Measurements from ENCODE around the gene C19orf73.

Gene C19orf73

GRCh38 chr19:49155005-49155819 lies 36.3 kb upstream of the C19orf73 start, which contains the start of gene HRC:
Gene HRC, minus strand, starts transcription at chr19:49155396. Its CDS starts 159 bp downstream, at chr19:49155237.
- ATAC-seq, result no peak
- no peak for TF ChIP-seq ZFP30 (CRISPR knock-in tag; IDR thresholded peaks at IDR 0.05)
- TF ChIP-seq ZNF565 (CRISPR knock-in tag; conservative IDR thresholded peaks at IDR 0.05; ENCODE audit: low read depth), result no peak
- TF ChIP-seq TSHZ2 (CRISPR knock-in tag; IDR thresholded peaks at IDR 0.05), result no peak
- TF ChIP-seq CSRNP3 (CRISPR knock-in tag; IDR thresholded peaks at IDR 0.05), result no peak
- no peak for TF ChIP-seq ESRRG (CRISPR knock-in tag; IDR thresholded peaks at IDR 0.05)
- no peak for TF ChIP-seq SNAI2 (CRISPR knock-in tag; IDR thresholded peaks at IDR 0.05)

GRCh38 chr19:49154279-49154678 lies 35.3 kb upstream of the C19orf73 start:
- TF ChIP-seq TOX (CRISPR knock-in tag; IDR thresholded peaks at IDR 0.05; ENCODE audit: borderline replicate concordance), result no peak
- no peak for TF ChIP-seq GLIS3 (CRISPR knock-in tag; IDR thresholded peaks at IDR 0.05)
- no peak for TF ChIP-seq ZNF565 (CRISPR knock-in tag; conservative IDR thresholded peaks at IDR 0.05; ENCODE audit: low read depth)
- no peak for TF ChIP-seq ZNF70 (CRISPR knock-in tag; IDR thresholded peaks at IDR 0.05)
- no peak for TF ChIP-seq ESRRG (CRISPR knock-in tag; IDR thresholded peaks at IDR 0.05)
- no peak for TF ChIP-seq PATZ1 (CRISPR knock-in tag; IDR thresholded peaks at IDR 0.05; ENCODE audit: borderline replicate concordance)
- TF ChIP-seq RARB (CRISPR knock-in tag; IDR thresholded peaks at IDR 0.05), result no peak
- no peak for TF ChIP-seq CREB5 (CRISPR knock-in tag; IDR thresholded peaks at IDR 0.05; ENCODE audit: low read depth)
- no peak for TF ChIP-seq CSRNP3 (CRISPR knock-in tag; IDR thresholded peaks at IDR 0.05)
- no peak for TF ChIP-seq CSDC2 (CRISPR knock-in tag; IDR thresholded peaks at IDR 0.05)
- TF ChIP-seq BACH2 (CRISPR knock-in tag; IDR thresholded peaks at IDR 0.05; ENCODE audit: borderline replicate concordance), result no peak
- no peak for TF ChIP-seq ISL1 (CRISPR knock-in tag; IDR thresholded peaks at IDR 0.05)
- ATAC-seq, result no peak

- ATAC-seq, result no peak
- no peak for TF ChIP-seq PPARA (CRISPR knock-in tag; IDR thresholded peaks at IDR 0.05; ENCODE audit: borderline replicate concordance)
- no peak for TF ChIP-seq RARB (CRISPR knock-in tag; IDR thresholded peaks at IDR 0.05)
- TF ChIP-seq ISL1 (CRISPR knock-in tag; IDR thresholded peaks at IDR 0.05), result no peak
- no peak for TF ChIP-seq ZC3H10 (CRISPR knock-in tag; IDR thresholded peaks at IDR 0.05)
- no peak for TF ChIP-seq CREB5 (CRISPR knock-in tag; IDR thresholded peaks at IDR 0.05; ENCODE audit: low read depth)
- TF ChIP-seq BACH2 (CRISPR knock-in tag; IDR thresholded peaks at IDR 0.05; ENCODE audit: borderline replicate concordance), result no peak
- no peak for TF ChIP-seq CSRNP3 (CRISPR knock-in tag; IDR thresholded peaks at IDR 0.05)
- TF ChIP-seq ZNF70 (CRISPR knock-in tag; IDR thresholded peaks at IDR 0.05), result no peak
- no peak for TF ChIP-seq ESRRG (CRISPR knock-in tag; IDR thresholded peaks at IDR 0.05)
- no peak for TF ChIP-seq ARNTL (CRISPR knock-in tag; IDR thresholded peaks at IDR 0.05; ENCODE audit: borderline replicate concordance, low read depth)
- no peak for TF ChIP-seq TOX (CRISPR knock-in tag; IDR thresholded peaks at IDR 0.05; ENCODE audit: borderline replicate concordance)
- no peak for TF ChIP-seq ZNF8 (CRISPR knock-in tag; IDR thresholded peaks at IDR 0.05)
- no peak for TF ChIP-seq TSHZ2 (CRISPR knock-in tag; IDR thresholded peaks at IDR 0.05)
- TF ChIP-seq CSDC2 (CRISPR knock-in tag; IDR thresholded peaks at IDR 0.05), result no peak
Measured at GRCh38 chr19:49153167-49153809, 34.3 kb upstream of the C19orf73 start.
